NCI-H526 (cell line): Measurements from ENCODE around the gene FAM78A.
A peak's percentile ranks its signal among the peaks of the same experiment; 100 is the strongest.

ENCODE experiments used
- DNase-seq, 2 experiments: peaks; one replicate each; lab custom pipeline; 2025; lab: John Stamatoyannopoulos, UW

FAM78A gene

GRCh38 chr9:131302244-131303075 is 26.1 kb upstream of the FAM78A start:
- DNase-seq, result no peak

GRCh38 chr9:131300444-131300843 is 24.1 kb upstream of the FAM78A start:
- no peak for DNase-seq

DNA sequence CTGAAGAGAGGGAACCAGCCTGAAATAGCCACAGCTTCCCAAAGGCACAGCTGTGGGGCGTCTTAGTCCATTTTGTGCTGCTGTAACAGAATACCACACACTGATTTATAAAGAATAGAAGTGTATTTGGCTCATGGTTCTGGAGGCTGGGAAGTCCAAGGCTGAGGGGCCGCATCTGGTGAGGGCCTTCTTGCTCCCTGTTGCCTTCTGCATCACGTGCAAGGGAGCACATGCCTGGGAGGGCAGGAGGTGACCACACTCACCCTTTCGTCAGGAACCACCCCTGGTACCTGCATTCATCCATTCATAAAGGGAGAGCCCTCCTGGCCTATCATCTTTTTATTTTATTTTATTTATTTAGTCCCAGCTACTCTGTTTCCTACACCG is 23.6 kb upstream of the FAM78A start:
- no peak for DNase-seq

GRCh38 chr9:131299346-131299960 is 23.1 kb upstream of the FAM78A start:
- no peak for DNase-seq

- DNase-seq, result no peak
These were observed 22.5 kb upstream of the FAM78A start for GRCh38 chr9:131298816-131299215.

GRCh38 chr9:131298341-131298740 is 22.0 kb upstream of the FAM78A start:
- DNase-seq, result no peak

- DNase-seq, result no peak
These were observed 21.6 kb upstream of the FAM78A start for GRCh38 chr9:131297903-131298302.

DNA sequence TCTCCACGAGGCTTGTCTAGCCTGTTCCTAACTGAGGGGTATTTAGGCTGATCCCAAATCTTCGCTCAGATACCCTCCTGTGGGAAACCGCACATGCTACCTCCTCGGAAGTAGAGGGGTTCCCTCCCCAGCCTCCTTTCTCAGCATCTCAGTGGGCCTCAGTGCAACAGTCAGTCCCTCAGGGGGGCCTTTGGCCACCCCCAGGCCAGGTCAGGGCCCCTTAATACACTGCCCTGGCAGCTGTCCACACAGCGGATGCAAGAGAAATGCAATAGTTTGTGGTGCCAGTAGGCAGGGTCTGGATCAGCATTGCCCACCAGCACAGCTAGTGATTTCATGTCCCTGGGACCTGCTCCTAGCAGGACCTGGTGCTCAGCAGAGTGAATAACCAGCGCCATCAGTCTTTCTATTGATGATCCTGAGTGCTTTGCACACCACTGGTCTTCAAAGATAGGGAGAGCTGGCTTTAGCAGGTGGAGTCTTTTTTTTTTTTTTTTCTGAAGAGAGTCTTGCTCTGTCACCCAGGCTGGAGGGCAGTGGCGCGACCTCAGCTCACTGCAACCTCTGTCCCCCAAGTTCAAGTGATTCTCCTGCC is 20.7 kb upstream of the FAM78A start:
- DNase-seq, result no peak

- no peak for DNase-seq
These were observed 20.1 kb upstream of the FAM78A start for GRCh38 chr9:131296460-131296859.

GRCh38 chr9:131292937-131293336 is 16.6 kb upstream of the FAM78A start:
- no peak for DNase-seq

DNA sequence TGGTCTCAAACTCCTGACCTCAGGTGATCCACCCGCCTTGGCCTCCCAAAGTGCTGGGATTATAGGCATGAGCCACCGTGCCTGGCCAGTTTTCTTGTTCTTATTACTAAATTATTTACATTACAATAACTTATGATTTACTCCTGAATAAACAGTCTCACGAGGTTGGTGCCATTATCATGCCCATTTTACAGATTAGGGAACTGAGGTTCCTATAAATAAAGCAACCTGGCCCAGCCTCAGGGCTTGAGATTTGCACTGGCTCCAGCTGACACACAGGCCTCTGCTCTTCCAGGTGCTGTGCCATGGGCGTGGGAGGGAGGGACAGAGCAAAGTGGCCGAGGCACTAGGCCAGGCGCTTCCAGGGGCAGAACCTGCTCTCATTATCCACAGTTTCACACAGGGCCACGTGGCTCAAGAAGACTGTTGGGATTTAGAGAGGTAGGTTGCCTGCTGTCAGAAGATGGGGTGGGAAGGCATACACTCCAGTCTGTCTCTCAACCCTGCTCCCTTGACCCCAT is 15.5 kb upstream of the FAM78A start:
- DNase-seq, result no peak

DNA sequence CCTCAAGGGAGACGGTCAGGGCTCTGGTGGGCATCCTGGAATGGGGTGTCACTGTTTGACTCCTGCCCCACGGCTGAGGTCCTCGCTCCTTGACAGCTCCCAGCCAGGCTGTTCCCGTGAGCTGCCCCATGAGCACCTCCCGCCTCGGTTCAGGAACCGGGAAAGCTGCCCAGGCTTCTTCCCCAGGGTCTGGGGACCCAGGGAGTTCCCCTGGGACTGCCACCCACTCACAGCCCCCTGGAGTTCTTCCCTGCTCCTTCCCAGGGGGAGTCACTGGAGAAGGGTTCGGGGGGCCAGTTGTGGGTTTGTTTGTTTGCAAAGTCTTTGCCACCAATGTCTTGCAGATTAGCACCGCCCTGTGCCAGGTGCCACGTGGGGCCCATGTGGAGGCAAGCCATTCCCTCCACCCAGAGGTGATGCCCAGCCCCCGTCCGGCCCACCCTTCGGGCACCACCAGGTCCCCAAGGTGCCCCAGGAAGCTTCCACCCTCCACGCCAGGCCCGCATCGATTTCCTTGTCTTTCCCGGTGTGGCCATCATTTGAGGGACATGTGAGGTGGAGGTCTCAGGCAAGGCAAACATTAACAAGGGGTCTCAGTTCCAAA is 14.6 kb upstream of the FAM78A start:
- DNase-seq, result no peak

DNA sequence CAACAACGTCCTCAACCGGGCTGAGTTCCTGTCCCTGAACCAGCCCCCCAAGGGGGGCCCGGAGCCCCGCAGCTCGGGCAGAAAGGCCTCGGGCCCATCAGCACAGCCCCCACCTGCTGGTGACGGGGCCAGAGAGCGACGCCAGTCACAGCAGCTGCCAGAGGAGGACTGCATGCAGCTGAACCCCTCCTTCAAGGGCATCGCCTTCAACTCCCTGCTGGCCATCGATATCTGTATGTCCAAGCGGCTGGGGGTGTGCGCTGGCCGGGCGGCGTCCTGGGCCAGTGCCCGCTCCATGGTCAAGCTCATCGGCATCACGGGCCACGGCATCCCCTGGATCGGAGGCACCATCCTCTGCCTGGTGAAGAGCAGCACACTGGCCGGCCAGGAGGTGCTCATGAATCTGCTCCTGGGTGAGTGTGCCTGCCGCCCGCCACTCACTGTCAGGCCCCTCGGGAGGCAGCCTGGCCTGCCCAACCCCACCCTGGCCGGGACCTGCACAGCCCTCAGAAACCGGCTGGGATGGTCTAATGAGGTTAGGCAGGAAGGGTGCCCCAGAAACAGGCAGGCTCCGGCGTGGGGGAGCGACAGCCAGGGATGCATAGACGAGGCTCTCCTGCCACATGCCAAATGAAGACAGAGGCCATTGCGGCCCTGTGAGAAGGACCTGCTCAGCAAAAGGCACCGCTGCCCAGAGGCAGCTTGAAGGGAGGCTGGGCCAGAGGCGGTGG is 13.9 kb upstream of the FAM78A start:
- no peak for DNase-seq

DNA sequence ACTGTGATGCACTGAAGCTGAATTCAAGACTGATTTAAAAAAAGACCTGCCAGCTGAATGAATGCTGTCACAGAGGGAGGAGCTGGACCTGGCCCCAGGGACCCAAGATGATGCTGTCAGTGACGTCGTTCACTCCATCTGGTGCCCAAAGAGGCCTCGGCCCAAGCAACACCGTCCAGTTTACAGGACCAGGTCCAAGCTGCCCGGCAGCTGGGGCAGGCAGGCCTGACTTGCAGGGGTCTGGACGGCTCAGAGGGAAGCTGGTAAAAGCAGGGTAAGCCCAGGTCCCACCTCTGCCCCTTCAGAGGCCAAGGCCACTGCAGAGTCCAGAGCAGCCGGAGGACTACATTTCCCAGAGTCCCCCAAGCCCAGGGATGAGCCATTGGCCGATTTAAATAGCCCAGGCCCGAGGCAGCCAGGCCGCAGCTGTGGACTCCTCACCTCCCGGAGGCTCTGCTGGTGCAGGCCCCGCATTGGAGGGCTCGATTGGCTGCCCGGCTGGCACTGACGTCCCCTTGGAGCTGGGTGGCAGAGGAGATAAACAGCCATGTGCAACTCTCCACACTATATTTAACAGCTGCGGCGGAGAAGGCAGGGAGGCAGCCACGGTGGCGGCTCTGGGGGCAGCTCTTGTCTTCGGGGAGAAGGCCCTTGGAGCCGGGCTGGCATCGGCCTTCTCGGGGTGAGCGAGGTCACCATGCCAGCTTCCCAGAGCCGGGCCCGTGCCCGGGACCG is 13.2 kb upstream of the FAM78A start, which contains the start of gene PLPP7:
Gene PLPP7 (plus strand): TSS at position 423 of the 735 bp plus-strand sequence. CDS start 275 bp downstream, at position 698.
- DNase-seq, result peak in 1 of 2 experiments; percentile 20

GRCh38 chr9:131288217-131288616 is 11.9 kb upstream of the FAM78A start:
- DNase-seq, result no peak

- DNase-seq, result no peak
These were observed 11.0 kb upstream of the FAM78A start for GRCh38 chr9:131287359-131287758.

- no peak for DNase-seq
These were observed 8.5 kb upstream of the FAM78A start for GRCh38 chr9:131284856-131285255.

- DNase-seq, result peak in 1 of 2 experiments; percentile 37
These were observed 6.5 kb upstream of the FAM78A start for GRCh38 chr9:131282688-131283422.

DNA sequence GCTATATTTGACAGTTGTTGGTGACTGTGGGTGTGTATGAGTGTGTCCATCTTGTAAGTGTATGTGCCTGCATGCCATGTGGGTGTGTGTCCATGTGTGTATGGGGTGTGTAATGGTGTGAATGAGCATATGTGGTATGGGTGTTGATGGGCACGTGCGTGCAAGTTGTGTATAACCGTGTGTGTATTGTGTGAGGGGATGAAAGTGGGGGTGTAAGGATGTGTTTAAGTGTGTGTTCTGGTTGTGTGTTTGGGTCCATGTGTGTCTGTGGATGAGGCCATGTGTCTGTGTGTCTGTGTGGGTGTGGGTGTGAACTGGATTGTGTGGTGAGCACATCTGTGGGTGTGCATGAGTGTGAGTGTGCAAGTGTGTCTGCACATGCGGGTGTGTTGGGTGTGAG is 5.9 kb upstream of the FAM78A start:
- no peak for DNase-seq
